GM21423 (cell line): ENCODE data around the gene UCHL1.

Experiments
- ATAC-seq: cut with Tn5 transposase; IDR thresholded peaks from one replicate; pipeline ENCODE4 v1.9.1; 2021; ENCODE audit warnings: mild to moderate bottlenecking, moderate library complexity; ENCODE audit not compliant: unreplicated experiment

UCHL1 gene

DNA sequence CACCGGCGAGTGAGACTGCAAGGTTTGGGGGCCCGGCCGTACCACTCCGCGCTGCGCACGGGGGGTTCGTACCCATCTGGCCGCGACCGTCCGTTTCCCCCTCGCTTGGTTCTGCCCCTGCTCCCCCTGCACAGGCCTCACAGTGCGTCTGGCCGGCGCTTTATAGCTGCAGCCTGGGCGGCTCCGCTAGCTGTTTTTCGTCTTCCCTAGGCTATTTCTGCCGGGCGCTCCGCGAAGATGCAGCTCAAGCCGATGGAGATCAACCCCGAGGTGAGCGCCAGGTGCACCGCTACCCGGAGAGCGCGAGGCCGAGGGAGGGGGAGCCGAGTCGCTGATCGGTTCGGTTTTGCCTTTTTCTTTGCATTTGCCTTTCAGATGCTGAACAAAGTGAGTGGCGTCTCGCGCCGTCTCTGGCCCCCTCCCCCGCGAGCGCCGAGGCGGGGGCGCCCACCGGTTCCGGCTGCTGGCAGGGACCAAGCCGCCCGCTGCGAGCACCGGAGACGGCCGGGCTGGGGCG lies at the start of gene UCHL1:
Gene UCHL1, plus strand, starts transcription at position 189 of the 517 bp plus-strand sequence. Its CDS starts 49 bp downstream, at position 238.
- no peak for ATAC-seq

DNA sequence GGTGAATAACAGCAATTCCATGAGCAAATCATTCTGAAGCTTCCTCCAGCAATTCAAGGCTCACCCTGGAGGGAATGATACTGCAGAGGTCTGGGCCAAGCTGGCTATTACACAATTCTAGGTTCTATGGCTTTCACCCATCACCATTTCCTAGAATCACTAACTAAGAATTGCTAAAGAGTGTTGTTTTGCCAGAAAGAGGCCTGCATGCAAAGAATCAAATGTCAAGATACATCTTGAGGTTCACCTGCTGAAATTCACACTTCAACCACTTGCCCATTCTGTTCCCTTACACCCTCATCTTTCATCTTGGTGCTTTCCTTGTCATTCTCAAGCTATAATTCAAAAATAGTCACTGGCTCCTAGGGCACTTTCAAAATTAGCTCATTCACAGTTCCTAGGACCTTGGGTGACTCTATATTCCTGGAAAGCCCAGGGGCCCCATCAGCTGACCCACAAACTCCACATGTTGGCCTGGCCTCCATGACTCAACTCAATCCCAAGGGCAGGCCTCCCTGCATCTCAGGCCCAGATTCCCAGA lies 49.4 kb upstream of the UCHL1 start:
- ATAC-seq = no peak

- ATAC-seq = no peak
Observed at GRCh38 chr4:41209187-41209586, 47.5 kb upstream of the UCHL1 start.

DNA sequence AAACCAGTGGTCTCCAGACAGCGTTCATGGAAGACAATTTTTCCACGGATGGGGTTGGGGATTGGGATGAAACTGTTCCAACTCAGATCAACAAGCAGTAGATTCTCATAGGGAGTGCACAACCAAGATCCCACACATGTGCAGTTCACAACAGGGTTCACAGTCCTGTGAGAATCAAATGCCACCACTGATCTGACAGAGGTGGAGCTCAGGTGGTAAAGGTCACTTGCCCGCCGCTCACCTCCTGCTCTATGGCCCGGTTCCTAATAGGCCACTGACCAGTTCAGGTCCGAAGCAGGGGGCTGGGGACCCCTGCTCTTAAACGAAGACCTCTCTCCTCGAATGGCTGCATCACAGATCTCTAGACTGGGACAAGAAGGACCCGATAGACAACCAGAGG lies 46.8 kb upstream of the UCHL1 start:
- ATAC-seq = no peak

DNA sequence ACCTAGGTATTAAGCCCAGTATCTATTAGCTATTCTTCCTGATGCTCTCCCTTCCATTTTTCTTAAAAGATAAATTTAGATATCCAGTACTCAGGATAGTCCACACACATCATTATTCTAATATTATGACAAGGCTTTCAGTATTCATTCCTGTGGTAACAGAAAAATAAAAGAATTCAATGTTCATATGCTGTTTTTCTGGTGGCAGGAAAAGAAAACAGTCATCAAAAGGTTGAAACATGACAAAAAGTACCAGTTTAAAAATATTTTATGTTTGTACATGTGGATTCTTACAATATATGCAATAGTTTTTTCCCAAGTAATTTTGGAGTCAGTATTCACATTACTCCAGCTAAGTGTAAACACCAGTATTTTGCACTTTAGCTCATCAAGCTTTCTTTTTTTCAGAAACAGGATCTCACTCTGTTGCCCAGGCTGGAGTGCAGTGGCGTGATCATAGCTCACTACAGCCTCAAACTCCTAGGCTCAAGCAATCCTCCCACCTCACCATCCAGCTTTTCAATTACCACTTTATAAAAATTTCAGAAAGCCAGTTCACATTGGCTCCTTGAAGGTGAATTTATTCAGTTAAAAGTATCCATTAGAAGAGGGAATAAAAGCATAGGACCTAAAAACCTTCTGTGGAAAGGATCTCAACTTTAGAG lies 44.6 kb upstream of the UCHL1 start:
- no peak for ATAC-seq

DNA sequence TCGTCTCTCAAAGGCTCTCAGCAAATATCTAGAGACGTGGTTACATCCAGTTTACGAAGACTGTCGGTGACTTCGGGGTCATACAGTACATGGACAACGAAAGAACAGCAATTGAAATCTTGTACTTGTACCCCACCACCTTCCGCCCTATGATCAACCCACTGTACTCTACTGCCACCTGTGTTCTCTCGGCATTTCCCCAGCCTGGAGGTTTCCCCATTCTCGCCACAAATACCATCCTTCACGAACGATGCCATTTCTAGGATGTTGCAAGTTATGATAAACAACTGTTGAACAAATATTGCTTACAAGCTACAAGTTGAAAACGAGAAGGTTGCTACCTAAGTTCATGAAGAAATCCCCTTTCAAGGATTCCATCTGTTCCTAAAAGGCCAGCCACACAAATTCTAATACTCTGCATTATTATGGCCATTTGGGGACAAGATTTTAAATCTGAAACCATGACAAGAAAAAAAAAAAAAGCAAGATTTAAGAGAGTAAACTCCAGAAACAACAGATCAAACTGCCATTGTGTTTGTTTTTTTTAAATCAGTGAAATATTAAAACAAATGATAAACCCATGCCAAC lies 44.0 kb upstream of the UCHL1 start:
- ATAC-seq = no peak

DNA sequence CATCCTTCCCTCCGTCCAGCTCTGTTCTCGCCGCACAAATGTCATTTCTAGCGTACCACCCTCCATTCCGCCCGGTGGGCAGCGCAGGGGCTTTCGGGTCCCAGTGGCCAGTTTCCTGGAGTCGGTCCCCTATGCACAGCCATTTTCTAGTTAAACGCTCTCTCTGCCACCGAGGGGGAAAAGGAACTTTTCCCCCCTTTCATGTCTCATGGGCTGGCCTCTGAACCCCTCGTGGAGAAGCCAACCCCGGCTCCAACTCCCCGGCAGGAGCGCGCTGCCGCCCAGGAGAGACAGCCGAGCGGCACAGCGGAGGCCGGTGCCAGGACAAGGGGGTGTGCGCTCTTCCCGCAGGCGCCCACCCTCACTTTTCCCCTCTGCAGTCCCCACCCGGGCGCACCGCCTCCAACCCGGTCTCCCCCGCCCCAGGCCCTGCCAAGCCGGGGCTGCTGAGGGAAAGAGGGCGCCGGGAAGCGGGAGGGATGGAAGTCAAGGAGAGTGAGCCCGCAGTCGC lies 43.0 kb upstream of the UCHL1 start:
- no peak for ATAC-seq

DNA sequence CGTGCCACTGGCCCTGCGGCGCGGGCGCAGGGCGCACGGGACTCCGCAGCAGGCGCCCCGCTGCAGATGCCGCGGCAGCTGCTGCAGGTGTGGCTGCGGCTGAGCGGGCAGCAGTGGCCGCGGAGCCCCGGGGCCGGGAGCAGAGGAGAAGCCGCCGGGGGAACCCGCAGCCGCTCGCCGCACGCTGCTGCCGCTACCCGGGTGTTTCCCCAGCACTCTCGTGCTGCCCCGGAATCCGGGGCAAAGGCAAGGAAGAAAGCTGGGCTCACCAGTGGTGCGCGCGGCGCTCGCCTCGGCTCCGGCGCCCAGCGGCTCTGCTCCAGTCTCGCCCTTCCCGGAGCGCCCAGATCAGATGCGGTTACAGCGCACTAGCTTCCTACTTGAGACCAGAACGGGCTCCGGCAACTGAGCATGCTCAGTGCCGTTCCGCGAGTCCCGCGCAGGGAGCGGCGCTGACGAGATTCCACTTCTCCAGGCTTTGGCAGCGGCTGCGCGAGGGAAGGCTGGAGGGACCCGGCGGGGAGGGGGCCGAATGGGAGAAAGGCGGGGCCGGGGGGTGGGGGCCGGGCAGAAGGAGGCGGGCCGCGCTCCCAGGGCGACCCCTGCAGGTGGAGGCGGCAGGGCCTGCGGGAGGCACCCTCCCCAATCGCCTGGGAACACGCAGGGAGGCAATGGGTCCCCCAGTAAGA lies 42.4 kb upstream of the UCHL1 start, which contains the start of gene APBB2:
Gene APBB2, minus strand, starts transcription at position 407 of the 689 bp plus-strand sequence. CDS start 181,288 bp downstream, outside the sequence.
- peak; percentile 51 for ATAC-seq

- ATAC-seq = no peak
Observed at GRCh38 chr4:41214825-41215146, 41.9 kb upstream of the UCHL1 start.

DNA sequence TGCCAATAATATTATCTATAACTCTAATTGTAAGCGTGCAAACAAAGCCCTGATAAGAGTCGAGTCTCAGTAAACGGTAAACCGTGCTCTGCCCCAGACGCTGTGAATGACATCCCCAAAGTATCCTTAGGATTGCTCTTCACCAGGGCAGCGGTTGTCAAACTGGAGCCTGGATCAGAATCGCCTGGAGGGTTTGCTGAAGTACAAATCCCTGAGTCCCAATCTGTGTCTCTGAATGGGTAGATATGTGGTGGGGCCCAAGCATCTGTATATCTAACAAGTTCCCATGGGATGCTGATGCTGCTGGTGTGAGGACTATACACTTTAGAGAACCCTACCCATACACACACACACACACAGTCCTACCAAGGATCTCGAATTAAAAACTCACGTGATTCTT lies 41.6 kb upstream of the UCHL1 start:
- no peak for ATAC-seq

- ATAC-seq = no peak
Observed at GRCh38 chr4:41215969-41216293, 40.8 kb upstream of the UCHL1 start.

GRCh38 chr4:41216294-41217019 lies 40.3 kb upstream of the UCHL1 start:
- ATAC-seq = peak; percentile 51

DNA sequence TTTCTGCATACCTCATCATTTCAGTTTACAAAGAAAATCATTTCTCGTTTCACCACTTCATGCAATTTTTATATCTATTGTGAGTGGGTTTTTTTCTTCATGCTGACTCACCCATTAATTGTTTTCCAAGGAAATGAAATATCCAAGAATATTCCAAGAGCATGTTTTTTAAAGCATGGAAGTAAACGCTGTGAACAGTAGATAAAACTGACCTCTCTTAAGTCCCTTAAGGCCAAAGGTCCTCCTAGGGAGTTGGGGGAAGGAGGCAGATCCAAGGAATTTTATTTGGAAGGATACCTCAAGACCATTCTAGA lies 39.8 kb upstream of the UCHL1 start:
- ATAC-seq = no peak

- no peak for ATAC-seq
Observed at GRCh38 chr4:41217374-41217773, 39.4 kb upstream of the UCHL1 start.

GRCh38 chr4:41218703-41219102 lies 38.0 kb upstream of the UCHL1 start:
- ATAC-seq = no peak

DNA sequence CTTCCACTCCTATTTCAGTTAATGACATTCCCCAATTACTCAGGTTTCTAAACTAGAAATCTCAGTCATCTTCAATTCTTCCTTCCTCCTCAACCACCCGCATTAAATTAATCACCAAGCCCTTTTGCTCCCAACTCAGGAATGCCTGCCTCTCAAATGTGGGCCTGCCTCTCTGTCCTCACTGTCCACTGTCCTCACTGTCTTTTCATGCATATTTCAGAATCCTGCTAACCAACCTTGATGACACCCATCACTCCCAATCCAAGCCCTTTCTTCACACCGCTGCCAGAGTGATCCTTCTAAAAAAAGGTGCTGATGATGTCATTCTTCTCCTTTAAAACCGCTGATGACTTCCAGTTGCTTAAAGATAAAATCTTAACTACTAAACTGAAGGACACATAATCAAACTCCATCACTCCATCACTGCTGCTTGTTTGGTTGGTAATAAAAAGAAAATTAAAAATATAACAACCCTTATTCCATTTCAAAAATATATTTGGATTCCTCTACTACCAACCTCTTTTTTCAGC lies 37.2 kb upstream of the UCHL1 start:
- ATAC-seq = no peak

DNA sequence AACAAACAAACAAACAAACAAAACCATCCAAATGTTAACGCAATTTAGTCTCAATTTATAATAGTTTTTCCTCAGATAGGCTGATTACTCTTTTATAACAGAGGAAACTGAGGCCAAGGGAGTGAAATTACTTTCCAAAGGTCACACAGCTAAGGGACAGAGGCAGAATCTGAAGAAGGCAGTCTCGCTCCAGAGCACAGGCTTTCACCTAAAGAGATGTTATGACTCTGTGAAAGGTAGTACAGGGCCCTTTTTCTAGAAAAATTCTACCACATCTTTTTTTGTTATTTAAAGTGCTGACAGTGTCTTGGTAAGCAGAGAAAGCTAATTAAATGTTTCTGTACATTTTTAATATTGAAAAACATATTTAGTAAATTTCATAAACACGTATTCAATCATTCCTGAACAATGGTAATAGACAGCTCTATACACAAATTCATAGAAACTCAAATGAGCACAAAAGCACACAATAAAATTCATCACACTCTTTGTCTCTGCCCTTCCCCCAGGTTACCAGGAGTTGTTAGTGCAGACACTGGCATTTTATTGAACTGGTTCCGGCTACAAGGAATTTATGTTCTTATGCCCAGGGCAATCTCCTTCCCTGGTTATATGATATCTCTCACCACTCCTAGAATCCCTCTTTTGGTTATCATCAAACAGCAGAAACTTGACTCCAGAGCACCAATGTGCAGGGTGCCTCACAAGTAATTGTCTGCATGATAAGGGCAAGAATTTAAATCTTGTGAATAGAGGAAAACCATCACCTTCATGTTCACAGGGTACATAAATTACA lies 34.7 kb upstream of the UCHL1 start:
- no peak for ATAC-seq

- ATAC-seq = no peak
Observed at GRCh38 chr4:41227902-41228301, 28.8 kb upstream of the UCHL1 start.

DNA sequence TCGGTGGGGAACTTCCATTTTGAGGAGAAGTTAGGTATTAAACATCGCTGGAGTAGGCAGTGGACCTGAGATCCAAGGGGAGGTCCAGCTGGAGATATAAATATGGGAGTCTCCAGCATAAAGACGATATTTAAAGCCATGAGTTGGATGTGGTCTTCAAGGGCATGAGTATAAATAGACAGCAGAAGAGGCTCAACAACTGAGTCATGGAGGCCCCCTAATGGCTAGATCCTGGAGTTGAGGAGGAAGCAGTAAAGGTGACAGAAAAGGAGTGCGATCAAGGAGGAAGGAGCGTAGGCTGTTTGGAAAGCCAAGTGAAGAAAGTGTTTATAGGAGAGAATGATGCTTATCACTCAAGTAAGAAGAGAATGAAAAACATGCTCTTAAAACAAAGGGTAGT lies 24.3 kb upstream of the UCHL1 start:
- no peak for ATAC-seq

- no peak for ATAC-seq
Observed at GRCh38 chr4:41232856-41233255, 23.9 kb upstream of the UCHL1 start.
